ENCODE results near the gene CAB39L. TPM values are rescaled to one million over a fixed set of nuclear protein-coding genes. Genes with fewer than 3 reads are reported as not detected.

Gene CAB39L
- total and polyA plus RNA-seq, 9 of the 15 experiments (the other 6 are each of a cell fraction or from before 2014, with no cell fraction given): 1.1 to 4.2 (median 2.6) TPM

DNA sequence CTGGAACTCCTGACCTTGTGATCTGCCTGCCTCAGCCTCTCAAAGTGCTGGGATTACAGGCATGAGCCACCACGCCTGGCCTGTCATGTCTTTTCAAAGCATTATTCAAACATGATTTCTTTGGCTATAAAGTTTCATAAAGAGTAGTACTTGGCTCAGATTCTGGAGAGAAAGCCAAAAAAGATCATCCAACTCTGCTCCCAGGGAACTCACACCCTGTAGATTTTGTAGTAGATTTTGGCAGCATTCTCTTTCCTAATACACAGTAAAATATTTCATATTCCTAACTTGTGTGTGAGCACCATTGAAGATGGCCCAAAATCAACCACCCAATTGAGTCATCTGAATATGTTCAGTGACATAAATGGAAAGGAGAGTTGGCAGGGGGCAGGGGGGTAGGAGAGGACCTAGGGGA, 48.4 kb downstream of the CAB39L start:
- CTCF ChIA-PET (ENCODE audit: low intra/inter-chr PET ratio): no interaction called here
- no peaks in the 10 kb centered on the region for H3K36me3 ChIP-seq (ENCODE audit: control insufficient read depth, insufficient read depth, low read length)
- no peak overlapping the region for H3K9ac ChIP-seq (ENCODE audit: insufficient read depth in 1 of 2, low read depth in 2 of 2, low read length in 2 of 2)
- DNase-seq (ENCODE audit: extremely low read depth in 1 of 4, low spot score in 3 of 4) (no peak), ATAC-seq (no peak), FAIRE-seq (no peak)
- H3K4me2 ChIP-seq (ENCODE audit: insufficient read depth, low read length): no peak overlapping the region
- H3K27me3 ChIP-seq (ENCODE audit: control insufficient read depth in 2 of 2, insufficient read depth in 2 of 2, low read length in 2 of 2): no peaks in the 10 kb centered on the region
- no peak overlapping the region for H2AFZ ChIP-seq (ENCODE audit: low read depth, low read length)
- TF ChIP-seq ZNF785 (CRISPR knock-in tag; IDR thresholded peaks at IDR 0.05): no peak
- TF ChIP-seq BHLHE40 (IDR thresholded peaks at IDR 0.05; ENCODE audit: low read length): no peak
- TF ChIP-seq RBBP5 (IDR thresholded peaks at IDR 0.05; ENCODE audit: borderline replicate concordance, insufficient read depth, low read length, poor library complexity, severe bottlenecking): no peak
- TF ChIP-seq, protein P1, sequence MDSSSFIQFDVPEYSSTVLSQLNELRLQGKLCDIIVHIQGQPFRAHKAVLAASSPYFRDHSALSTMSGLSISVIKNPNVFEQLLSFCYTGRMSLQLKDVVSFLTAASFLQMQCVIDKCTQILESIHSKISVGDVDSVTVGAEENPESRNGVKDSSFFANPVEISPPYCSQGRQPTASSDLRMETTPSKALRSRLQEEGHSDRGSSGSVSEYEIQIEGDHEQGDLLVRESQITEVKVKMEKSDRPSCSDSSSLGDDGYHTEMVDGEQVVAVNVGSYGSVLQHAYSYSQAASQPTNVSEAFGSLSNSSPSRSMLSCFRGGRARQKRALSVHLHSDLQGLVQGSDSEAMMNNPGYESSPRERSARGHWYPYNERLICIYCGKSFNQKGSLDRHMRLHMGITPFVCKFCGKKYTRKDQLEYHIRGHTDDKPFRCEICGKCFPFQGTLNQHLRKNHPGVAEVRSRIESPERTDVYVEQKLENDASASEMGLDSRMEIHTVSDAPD (CRISPR knock-in tag; IDR thresholded peaks at IDR 0.05): no peak
- no peak for TF ChIP-seq ZKSCAN3 (CRISPR knock-in tag; IDR thresholded peaks at IDR 0.05)
- TF ChIP-seq, protein P2, sequence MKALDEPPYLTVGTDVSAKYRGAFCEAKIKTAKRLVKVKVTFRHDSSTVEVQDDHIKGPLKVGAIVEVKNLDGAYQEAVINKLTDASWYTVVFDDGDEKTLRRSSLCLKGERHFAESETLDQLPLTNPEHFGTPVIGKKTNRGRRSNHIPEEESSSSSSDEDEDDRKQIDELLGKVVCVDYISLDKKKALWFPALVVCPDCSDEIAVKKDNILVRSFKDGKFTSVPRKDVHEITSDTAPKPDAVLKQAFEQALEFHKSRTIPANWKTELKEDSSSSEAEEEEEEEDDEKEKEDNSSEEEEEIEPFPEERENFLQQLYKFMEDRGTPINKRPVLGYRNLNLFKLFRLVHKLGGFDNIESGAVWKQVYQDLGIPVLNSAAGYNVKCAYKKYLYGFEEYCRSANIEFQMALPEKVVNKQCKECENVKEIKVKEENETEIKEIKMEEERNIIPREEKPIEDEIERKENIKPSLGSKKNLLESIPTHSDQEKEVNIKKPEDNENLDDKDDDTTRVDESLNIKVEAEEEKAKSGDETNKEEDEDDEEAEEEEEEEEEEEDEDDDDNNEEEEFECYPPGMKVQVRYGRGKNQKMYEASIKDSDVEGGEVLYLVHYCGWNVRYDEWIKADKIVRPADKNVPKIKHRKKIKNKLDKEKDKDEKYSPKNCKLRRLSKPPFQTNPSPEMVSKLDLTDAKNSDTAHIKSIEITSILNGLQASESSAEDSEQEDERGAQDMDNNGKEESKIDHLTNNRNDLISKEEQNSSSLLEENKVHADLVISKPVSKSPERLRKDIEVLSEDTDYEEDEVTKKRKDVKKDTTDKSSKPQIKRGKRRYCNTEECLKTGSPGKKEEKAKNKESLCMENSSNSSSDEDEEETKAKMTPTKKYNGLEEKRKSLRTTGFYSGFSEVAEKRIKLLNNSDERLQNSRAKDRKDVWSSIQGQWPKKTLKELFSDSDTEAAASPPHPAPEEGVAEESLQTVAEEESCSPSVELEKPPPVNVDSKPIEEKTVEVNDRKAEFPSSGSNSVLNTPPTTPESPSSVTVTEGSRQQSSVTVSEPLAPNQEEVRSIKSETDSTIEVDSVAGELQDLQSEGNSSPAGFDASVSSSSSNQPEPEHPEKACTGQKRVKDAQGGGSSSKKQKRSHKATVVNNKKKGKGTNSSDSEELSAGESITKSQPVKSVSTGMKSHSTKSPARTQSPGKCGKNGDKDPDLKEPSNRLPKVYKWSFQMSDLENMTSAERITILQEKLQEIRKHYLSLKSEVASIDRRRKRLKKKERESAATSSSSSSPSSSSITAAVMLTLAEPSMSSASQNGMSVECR (CRISPR knock-in tag; IDR thresholded peaks at IDR 0.05): no peak
- TF ChIP-seq MAFF (IDR thresholded peaks at IDR 0.05; ENCODE audit: low read length): no peak
- TF ChIP-seq SRSF3 (IDR thresholded peaks at IDR 0.05; ENCODE audit: insufficient read depth, low read length): no peak
- no peak for TF ChIP-seq PTBP1 (IDR thresholded peaks at IDR 0.05; ENCODE audit: low read depth, low read length)
- TF ChIP-seq, protein P3, sequence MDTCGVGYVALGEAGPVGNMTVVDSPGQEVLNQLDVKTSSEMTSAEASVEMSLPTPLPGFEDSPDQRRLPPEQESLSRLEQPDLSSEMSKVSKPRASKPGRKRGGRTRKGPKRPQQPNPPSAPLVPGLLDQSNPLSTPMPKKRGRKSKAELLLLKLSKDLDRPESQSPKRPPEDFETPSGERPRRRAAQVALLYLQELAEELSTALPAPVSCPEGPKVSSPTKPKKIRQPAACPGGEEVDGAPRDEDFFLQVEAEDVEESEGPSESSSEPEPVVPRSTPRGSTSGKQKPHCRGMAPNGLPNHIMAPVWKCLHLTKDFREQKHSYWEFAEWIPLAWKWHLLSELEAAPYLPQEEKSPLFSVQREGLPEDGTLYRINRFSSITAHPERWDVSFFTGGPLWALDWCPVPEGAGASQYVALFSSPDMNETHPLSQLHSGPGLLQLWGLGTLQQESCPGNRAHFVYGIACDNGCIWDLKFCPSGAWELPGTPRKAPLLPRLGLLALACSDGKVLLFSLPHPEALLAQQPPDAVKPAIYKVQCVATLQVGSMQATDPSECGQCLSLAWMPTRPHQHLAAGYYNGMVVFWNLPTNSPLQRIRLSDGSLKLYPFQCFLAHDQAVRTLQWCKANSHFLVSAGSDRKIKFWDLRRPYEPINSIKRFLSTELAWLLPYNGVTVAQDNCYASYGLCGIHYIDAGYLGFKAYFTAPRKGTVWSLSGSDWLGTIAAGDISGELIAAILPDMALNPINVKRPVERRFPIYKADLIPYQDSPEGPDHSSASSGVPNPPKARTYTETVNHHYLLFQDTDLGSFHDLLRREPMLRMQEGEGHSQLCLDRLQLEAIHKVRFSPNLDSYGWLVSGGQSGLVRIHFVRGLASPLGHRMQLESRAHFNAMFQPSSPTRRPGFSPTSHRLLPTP (IDR thresholded peaks at IDR 0.05; ENCODE audit: borderline replicate concordance, extremely low read depth, insufficient read length): no peak
- TF ChIP-seq, protein P4, sequence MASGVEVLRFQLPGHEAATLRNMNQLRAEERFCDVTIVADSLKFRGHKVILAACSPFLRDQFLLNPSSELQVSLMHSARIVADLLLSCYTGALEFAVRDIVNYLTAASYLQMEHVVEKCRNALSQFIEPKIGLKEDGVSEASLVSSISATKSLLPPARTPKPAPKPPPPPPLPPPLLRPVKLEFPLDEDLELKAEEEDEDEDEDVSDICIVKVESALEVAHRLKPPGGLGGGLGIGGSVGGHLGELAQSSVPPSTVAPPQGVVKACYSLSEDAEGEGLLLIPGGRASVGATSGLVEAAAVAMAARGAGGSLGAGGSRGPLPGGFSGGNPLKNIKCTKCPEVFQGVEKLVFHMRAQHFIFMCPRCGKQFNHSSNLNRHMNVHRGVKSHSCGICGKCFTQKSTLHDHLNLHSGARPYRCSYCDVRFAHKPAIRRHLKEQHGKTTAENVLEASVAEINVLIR (CRISPR knock-in tag; IDR thresholded peaks at IDR 0.05): no peak
- in situ Hi-C loops (cut with MboI) (no loop called here), intact Hi-C loops (cut with micrococcal nuclease) (no loop called here)
- no peaks in the 10 kb centered on the region for H3K4me1 ChIP-seq (replicated peaks in 1 of 2; ENCODE audit: control insufficient read depth in 2 of 2, insufficient read depth in 2 of 2, low read length in 2 of 2)
- H3K27ac ChIP-seq (ENCODE audit: extremely low read depth, low read depth, low read length): no peak overlapping the region
- BruUV-seq (replicated peaks): no TSS peak
- H3K4me3 ChIP-seq: no peak overlapping the region
- H3K9me3 ChIP-seq (replicated peaks; ENCODE audit: control insufficient read depth, insufficient read depth, low read depth, low read length): no peaks in the 10 kb centered on the region
- WGBS (ENCODE audit: insufficient coverage, low coverage, missing lambda C conversion rate): 75% methylated on average over 1 of the region's 1 CpG
- no peaks in the 10 kb centered on the region for H3K9me1 ChIP-seq (ENCODE audit: control insufficient read depth, insufficient read depth, low read length)
- no peaks in the 10 kb centered on the region; the same call in 1 of the 3 replicates for H3K79me2 ChIP-seq (ENCODE audit: control insufficient read depth, insufficient read depth, low read length)
- H4K20me1 ChIP-seq (replicated peaks; ENCODE audit: control insufficient read depth, insufficient read depth, low read length): no peaks in the 10 kb centered on the region
- POLR2A ChIA-PET: no interaction called here

All from K562 (cell line).